ENCODE results near the gene TERT. TPM values are rescaled to one million over a fixed set of nuclear protein-coding genes. Genes with fewer than 3 reads are reported as not detected.

Gene TERT
- total and polyA plus RNA-seq, 2 of the 8 experiments (the other 6 are each of a cell fraction or from before 2014, with no cell fraction given) = 13.1 to 23.1 TPM

DNA sequence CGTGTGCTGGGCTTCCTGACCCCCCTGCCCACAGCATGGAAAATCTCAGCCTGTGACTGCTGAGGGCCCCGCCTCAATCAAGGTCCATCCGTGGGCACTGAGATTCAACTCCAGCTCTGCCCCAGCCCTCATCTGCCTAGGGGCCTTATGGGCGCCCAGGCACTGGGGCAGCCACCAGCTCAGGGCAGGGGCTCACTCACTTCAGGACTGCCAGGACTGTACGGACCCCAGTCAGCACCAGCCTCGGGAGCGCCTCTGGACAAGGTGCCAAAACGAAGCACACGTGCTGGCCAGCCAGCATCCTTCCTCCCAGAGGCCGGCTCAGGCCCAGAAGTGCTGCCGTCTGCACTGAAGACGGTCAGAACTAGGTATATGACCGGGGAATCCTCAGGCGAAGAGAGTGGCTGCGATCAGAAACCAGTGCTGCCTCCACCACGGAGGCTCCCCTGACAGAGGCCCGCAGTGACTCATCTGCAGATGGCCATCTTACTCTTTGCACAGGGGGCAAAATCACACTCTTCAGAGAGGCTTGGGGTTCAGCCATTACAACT, 30.4 kb upstream of the TERT start (continued):
- no peak for TF ChIP-seq CBX8 (IDR thresholded peaks at IDR 0.05; ENCODE audit: borderline replicate concordance, low read depth, low read length)
- no peak for TF ChIP-seq POU5F1 (IDR thresholded peaks at IDR 0.05; ENCODE audit: low read depth, low read length)
- no peak for TF ChIP-seq SIRT6 (IDR thresholded peaks at IDR 0.05; ENCODE audit: low read length)
- TF ChIP-seq EGR1 (IDR thresholded peaks at IDR 0.05; ENCODE audit: borderline replicate concordance, low read depth, low read length) = no peak
- no peak for TF ChIP-seq PHF8 (conservative IDR thresholded peaks at IDR 0.05; ENCODE audit: low read depth, low read length)
